Islet precursor cell (in vitro differentiated cells): ENCODE data around the gene ANKUB1.

Source experiments
- DNase-seq: peaks from one replicate; pipeline ENCODE4 v3.0.0-alpha.2; 2018

The ANKUB1 gene

DNA sequence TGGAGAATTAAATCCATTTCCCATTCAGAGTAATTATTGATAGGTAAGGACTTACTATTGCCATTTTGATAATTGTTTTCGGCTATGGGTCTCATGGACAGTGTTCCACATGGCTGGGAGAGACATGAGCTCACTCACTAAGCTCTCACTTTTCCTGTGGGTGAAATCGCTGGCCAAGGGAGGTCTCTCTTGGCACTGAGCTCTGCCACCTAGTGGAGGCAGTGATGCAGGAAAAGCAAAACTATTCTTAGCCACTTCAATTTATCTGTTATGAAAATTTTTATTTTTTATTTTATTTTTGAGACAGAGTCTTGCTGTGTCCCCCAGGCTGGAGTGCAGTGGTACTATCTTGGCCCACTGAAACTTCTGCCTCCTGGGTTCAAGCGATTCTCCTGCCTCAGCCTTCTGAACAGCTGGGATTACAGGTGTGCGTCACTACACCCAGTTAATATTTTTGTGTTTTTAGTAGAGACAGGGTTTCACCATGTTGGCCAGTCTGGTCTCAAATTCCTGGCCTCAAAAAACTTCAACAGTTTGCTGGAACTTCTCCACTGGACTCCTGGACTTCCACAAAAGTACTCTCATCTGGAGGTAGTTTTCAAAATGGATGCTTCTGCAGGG lies 16.0 kb upstream of the ANKUB1 start:
- peak; percentile 77 for DNase-seq

DNA sequence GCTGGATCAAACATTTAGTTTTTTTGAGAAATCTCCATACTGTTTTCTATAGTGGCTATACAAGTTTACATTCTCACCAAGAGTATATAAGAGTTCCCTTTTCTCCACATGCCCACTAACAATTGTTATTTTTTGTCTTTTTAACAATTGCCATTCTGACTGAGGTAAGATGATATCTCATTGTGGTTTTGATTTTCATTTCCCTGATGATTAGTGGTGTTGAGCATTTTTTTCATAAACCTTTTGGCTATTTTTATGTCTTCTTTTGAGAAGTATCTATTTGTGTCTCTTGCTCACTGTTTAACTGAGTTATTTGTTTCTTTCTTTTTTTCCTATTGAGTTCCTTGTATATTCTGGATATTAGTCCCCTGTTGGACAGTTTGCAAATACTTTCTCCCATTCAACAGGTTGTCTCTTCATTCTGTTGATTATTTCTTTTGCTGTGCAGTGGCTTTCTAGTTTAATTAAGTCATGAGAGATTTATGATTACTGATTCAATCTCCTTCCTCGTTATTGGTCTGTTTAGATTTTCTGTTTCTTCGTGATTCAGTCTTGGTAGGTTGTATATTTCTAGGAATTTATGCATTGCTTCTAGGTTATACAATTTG lies 13.9 kb upstream of the ANKUB1 start:
- DNase-seq = no peak

DNA sequence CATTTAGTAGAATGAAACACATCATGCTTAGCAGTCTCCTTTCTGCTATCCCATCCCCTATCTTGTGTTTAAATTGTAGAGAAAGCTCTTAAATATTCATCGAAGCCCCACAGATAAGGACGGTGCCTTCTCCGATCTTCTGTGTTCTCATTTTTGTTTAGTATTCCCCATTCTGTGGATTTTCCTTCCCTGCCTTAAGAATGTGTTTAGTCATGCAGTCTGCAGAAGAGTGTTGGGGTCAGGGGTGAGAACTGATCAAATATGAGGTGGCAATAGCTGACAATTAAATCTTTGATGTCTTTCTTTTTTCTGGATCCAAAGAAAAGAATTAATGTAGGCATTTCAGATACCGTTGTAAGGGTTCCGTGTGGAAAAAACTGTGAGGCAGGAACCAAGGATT lies 9.3 kb upstream of the ANKUB1 start:
- DNase-seq = no peak

DNA sequence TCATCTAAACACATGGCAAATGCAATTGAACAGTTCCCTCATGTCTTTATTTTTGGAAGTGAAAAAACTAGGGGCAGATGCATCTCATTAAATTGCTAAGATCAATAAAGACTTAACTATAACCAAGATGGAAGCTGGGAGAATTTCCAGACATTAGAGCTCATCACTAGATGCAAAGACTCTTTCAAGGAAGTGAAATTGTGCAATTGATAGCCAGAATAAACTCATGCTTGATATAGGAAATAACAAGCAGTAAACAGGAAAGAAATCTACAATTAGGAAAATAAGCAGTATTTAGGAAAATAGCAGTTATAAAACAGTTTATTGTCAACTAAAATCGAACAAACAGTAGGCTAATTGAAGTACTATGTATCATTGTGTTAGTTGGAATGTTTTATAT lies 8.8 kb upstream of the ANKUB1 start:
- DNase-seq = no peak

DNA sequence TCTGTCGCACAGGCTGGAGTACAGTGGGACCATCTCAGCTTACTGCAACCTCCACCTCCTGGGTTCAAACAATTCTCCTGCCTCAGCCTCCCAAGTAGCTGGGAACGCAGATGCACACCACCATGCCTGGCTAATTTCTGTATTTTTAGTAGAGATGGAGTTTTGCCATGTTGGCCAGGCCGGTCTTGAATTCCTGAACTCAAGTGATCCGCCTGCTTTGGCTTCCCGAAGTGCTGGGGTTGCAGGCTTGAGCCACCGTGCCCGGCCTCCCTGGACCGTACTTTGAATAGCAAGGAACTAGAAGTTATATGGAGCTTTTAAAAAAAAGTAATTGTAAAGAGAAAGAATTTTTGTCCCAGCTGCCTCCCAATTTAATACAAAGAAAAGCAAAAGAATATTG lies 8.3 kb upstream of the ANKUB1 start:
- DNase-seq = no peak

GRCh38 chr3:149796026-149796425 lies 3.7 kb upstream of the ANKUB1 start:
- no peak for DNase-seq

GRCh38 chr3:149790698-149791097 lies 1.7 kb downstream of the ANKUB1 start:
- no peak for DNase-seq

GRCh38 chr3:149790268-149790667 lies 2.1 kb downstream of the ANKUB1 start:
- no peak for DNase-seq

DNA sequence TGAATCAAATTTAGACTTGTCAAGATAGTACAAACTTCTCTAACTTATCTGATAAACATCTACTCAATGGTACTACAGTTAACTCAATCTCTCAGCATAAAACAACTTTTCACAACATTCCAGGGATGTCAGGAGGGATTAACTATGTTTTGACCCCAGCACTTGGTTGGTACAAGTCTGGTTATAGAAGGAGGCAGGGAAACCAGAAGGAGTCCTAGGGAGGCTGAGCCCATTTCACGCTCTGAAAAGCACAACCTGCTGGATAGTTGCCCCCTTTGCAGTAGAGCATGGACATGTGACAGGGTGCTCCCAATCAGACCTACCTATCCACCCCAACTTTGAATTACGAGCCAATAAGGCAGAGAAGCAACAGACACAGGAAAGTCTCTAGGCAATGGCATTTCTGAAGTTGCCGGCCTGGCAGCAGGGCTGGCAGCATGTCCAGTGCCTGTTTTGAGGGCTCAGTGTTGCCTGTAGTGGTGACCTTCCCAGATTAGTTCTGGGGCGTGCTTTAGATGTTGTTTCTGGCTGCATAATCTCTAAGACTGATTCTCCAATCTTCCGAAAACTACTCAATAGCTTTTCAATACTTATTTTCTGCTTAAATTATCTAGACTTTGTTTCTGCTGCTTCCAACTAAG lies 8.2 kb downstream of the ANKUB1 start:
- no peak for DNase-seq

DNA sequence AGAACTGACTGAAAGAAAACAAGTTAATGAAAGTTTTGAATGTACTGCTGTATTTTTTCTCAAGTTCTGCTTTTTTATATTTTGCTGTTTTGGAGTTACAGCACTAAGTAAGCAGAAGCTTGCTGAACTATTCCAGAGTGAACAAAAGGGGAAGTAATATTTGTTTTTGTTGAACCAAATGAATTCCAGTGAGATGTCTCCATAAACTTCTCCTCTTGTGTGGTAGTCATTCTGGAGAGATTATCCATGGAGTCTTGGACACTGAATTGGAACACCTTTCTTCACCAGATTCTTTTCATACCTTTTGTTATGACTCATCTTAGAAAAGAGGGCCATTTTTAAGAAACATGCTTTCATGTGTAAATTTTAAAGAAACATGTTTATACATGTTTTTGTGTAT lies 8.8 kb downstream of the ANKUB1 start:
- DNase-seq = no peak

DNA sequence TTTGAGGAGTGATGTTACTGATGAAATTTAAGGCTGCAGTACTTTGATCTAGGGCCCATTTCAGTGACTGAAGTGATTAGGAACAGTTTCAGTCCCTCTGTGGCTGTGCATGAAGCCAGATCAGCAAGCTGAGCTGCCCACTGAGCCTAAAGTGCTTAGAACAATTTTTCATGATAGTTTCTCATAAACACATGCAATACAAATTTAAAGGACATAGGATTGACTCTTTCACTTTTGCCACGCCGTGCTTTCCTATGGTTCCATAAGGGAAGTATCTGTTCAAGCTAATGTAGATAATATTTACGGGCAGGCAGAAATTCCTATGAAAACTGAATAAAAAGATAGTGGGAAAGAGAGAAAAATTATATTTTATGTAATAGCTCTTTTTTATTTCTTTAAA lies 10.6 kb downstream of the ANKUB1 start:
- no peak for DNase-seq

DNA sequence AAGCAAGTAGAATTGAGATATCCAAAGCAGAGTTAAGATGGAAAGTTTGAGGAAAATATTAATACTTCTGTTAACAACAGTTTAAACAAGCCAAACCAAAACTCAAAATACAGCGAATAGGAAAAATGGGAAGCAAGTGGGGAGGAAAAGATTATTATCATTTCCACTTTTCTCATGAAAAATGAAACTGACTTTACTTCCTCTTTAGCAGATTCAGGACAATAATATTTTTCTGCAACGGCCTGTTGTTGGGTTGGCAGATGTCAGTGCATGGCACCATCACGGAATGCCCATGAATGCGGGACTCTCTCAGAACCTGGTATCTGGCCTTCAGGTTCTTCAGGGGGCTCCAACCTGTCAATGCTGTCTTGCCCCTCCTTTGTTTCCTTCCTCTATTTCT lies 11.1 kb downstream of the ANKUB1 start:
- DNase-seq = no peak

- no peak for DNase-seq
Observed at GRCh38 chr3:149777414-149778214, 14.7 kb downstream of the ANKUB1 start.

DNA sequence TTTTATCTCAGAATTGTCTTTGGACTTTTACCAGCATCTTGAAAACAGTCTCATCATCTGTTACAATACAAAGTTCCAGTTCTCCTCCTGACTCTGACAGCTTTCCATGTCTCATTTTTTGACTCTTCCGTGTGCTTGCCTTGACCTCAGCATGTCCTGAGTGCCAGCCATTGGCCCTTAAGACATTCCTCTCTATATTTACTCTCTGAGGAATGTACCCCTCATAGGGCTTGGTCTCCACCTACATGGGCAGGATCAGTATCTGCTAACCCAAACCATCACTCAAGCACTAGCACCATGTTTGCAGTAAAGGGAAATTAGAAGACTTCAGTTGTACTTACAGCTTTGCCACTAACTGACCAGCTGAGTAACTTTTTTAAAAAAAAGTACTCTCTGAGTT lies 16.2 kb downstream of the ANKUB1 start:
- DNase-seq = no peak

GRCh38 chr3:149772861-149773260 lies 19.5 kb downstream of the ANKUB1 start:
- no peak for DNase-seq

GRCh38 chr3:149771652-149772271 lies 20.6 kb downstream of the ANKUB1 start:
- DNase-seq = peak; percentile 66

- no peak for DNase-seq
Observed at GRCh38 chr3:149770246-149770645, 22.1 kb downstream of the ANKUB1 start.

GRCh38 chr3:149768704-149769103 lies 23.6 kb downstream of the ANKUB1 start:
- DNase-seq = no peak

DNA sequence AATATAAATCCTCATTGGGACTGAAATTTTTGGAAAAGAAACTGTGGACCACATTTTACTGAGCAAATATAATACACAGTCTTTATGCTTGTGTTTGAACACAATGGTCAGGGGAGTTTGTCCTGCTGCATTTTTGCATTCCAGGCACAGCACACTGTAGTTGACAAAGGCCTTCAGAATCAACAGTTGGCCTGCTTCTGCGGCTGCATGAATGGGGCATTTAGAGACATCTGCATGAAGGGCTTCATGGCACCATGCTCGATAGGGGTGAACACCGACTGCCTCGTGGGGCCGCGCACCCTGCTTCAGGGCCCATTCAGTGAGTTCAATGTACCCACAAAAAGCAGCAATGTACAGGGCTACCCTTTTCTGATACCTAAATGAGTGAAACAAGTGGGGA lies 24.6 kb downstream of the ANKUB1 start:
- no peak for DNase-seq

- no peak for DNase-seq
Observed at GRCh38 chr3:149765762-149766334, 26.5 kb downstream of the ANKUB1 start.

DNA sequence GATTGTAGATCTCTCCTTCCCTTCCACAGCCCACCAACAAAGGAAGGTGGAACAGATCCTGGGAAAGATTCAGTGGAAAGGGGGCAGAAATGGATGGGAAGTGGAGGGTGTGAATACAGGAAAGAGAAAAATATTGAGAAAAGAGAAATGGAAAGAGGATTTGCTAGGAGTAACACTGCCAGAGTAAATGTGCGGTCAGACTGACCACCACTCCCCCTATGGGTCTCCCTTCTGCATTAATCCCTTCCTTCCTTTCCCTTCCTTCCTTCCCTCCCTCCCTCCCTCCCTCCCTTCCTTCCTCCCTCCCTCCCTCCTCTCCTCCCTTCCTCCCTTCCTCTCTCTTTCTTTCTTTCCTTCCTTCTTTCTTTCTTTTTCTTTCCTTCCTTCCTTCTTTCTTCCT lies 28.1 kb downstream of the ANKUB1 start:
- no peak for DNase-seq

GRCh38 chr3:149763565-149764195 lies 28.7 kb downstream of the ANKUB1 start:
- DNase-seq = no peak

GRCh38 chr3:149753717-149754116 lies 38.6 kb downstream of the ANKUB1 start:
- DNase-seq = no peak
